Measurements from ENCODE around the gene EML4.
A peak's percentile ranks its signal among the peaks of the same experiment; 100 is the strongest.

EML4 gene

GRCh38 chr2:42348113-42348805 lies 179.1 kb downstream of the EML4 start:
- TF ChIP-seq CTCF (IDR thresholded peaks at IDR 0.05; ENCODE audit: low read depth, low read length) = no peak
- DNase-seq (ENCODE audit: low read depth in 2 of 2) = no peak
- H3K4me3 ChIP-seq (replicated peaks in 1 of 2; ENCODE audit: low read depth in 2 of 2, low read length in 2 of 2) = no peak overlapping the region

GRCh38 chr2:42350434-42351063 lies 181.4 kb downstream of the EML4 start:
- no peak for DNase-seq (ENCODE audit: low read depth in 2 of 2)
- H3K4me3 ChIP-seq (replicated peaks in 1 of 2; ENCODE audit: low read depth in 2 of 2, low read length in 2 of 2) = no peak overlapping the region
- TF ChIP-seq CTCF (IDR thresholded peaks at IDR 0.05; ENCODE audit: low read depth, low read length) = no peak

- DNase-seq (ENCODE audit: low read depth in 2 of 2) = no peak
- TF ChIP-seq CTCF (IDR thresholded peaks at IDR 0.05; ENCODE audit: low read depth, low read length) = no peak
- H3K4me3 ChIP-seq (replicated peaks in 1 of 2; ENCODE audit: low read depth in 2 of 2, low read length in 2 of 2) = no peak overlapping the region
Observed at GRCh38 chr2:42351864-42352263, 182.7 kb downstream of the EML4 start.

GRCh38 chr2:42353792-42354429 lies 184.8 kb downstream of the EML4 start:
- no peak for TF ChIP-seq CTCF (IDR thresholded peaks at IDR 0.05; ENCODE audit: low read depth, low read length)
- H3K4me3 ChIP-seq (replicated peaks in 1 of 2; ENCODE audit: low read depth in 2 of 2, low read length in 2 of 2) = no peak overlapping the region
- DNase-seq (ENCODE audit: low read depth in 2 of 2) = no peak

- TF ChIP-seq CTCF (IDR thresholded peaks at IDR 0.05; ENCODE audit: low read depth, low read length) = no peak
- DNase-seq (ENCODE audit: low read depth in 2 of 2) = peak in 1 of 2 donors; percentile 17
- peak overlapping the region; percentile 79 to 99 for H3K4me3 ChIP-seq (replicated peaks in 1 of 2; ENCODE audit: low read depth in 2 of 2, low read length in 2 of 2)
Observed at GRCh38 chr2:42359304-42359964, 190.3 kb downstream of the EML4 start.

- TF ChIP-seq CTCF (IDR thresholded peaks at IDR 0.05; ENCODE audit: low read depth, low read length) = no peak
- H3K4me3 ChIP-seq (replicated peaks in 1 of 2; ENCODE audit: low read depth in 2 of 2, low read length in 2 of 2) = peak overlapping the region; percentile 79 to 99
- DNase-seq (ENCODE audit: low read depth in 2 of 2) = peak; percentile 65 to 67
Observed at GRCh38 chr2:42359965-42360483, 190.9 kb downstream of the EML4 start.
